ENCODE measurements around the gene BEST1.

Gene BEST1

GRCh38 chr11:61919705-61920631 lies 30.2 kb upstream of the BEST1 start:
- Histone ChIP-seq H3K9me2 (replicated peaks; ENCODE audit: insufficient read depth, low read length) (no peaks in the 10 kb centered on the region), H3K79me2 (ENCODE audit: low read length) (no peaks in the 10 kb centered on the region), H3K4me1 (ENCODE audit: low read length) (peaks cover 4% of the 10 kb centered on the region; the same call in 1 of the 2 replicates), H3K9ac (ENCODE audit: low read length) (no peak overlapping the region), H3K27me3 (replicated peaks; ENCODE audit: insufficient read depth, low read length) (peaks cover 42% of the 10 kb centered on the region), H3K4me2 (ENCODE audit: low read depth, low read length) (no peak overlapping the region), H4K20me1 (ENCODE audit: insufficient read depth, low read length) (no peaks in the 10 kb centered on the region), H3K9me3 (replicated peaks; ENCODE audit: insufficient read depth, low read length) (no peaks in the 10 kb centered on the region), H3K27ac (ENCODE audit: low read length) (no peak overlapping the region), H3K36me3 (replicated peaks; ENCODE audit: insufficient read depth, low read length) (no peaks in the 10 kb centered on the region), H2AFZ (ENCODE audit: low read length) (no peak overlapping the region), H3F3A (ENCODE audit: insufficient read depth, low read length) (no peaks in the 10 kb centered on the region), H3K4me3 (ENCODE audit: low read length) (no peak overlapping the region)
- no peak for DNase-seq
- TF ChIP-seq CTCF (IDR thresholded peaks at IDR 0.05; ENCODE audit: low read length) (no peak), EZH2 (optimal IDR thresholded peaks at IDR 0.05; ENCODE audit: low read depth, low read length) (no peak), EZH2phosphoT487 (IDR thresholded peaks at IDR 0.05; ENCODE audit: low read length) (no peak)

- H3K4me3 ChIP-seq (ENCODE audit: low read length), result no peak overlapping the region
- H3K79me2 ChIP-seq (ENCODE audit: low read length), result no peaks in the 10 kb centered on the region
- no peaks in the 10 kb centered on the region for H3K36me3 ChIP-seq (replicated peaks; ENCODE audit: insufficient read depth, low read length)
- H3K9ac ChIP-seq (ENCODE audit: low read length), result no peak overlapping the region
- DNase-seq, result no peak
- no peak overlapping the region for H2AFZ ChIP-seq (ENCODE audit: low read length)
- no peaks in the 10 kb centered on the region for H3K9me2 ChIP-seq (replicated peaks; ENCODE audit: insufficient read depth, low read length)
- H3K27me3 ChIP-seq (replicated peaks; ENCODE audit: insufficient read depth, low read length), result peaks cover 35% of the 10 kb centered on the region
- TF ChIP-seq EZH2 (optimal IDR thresholded peaks at IDR 0.05; ENCODE audit: low read depth, low read length) (no peak), CTCF (IDR thresholded peaks at IDR 0.05; ENCODE audit: low read length) (no peak), EZH2phosphoT487 (IDR thresholded peaks at IDR 0.05; ENCODE audit: low read length) (no peak)
- H4K20me1 ChIP-seq (ENCODE audit: insufficient read depth, low read length), result no peaks in the 10 kb centered on the region
- H3K4me2 ChIP-seq (ENCODE audit: low read depth, low read length), result no peak overlapping the region
- no peak overlapping the region for H3K27ac ChIP-seq (ENCODE audit: low read length)
- H3F3A ChIP-seq (ENCODE audit: insufficient read depth, low read length), result no peaks in the 10 kb centered on the region
- peaks cover 4% of the 10 kb centered on the region; the same call in 1 of the 2 replicates for H3K4me1 ChIP-seq (ENCODE audit: low read length)
- H3K9me3 ChIP-seq (replicated peaks; ENCODE audit: insufficient read depth, low read length), result no peaks in the 10 kb centered on the region
Measured at GRCh38 chr11:61921446-61921845, 28.7 kb upstream of the BEST1 start.

DNA sequence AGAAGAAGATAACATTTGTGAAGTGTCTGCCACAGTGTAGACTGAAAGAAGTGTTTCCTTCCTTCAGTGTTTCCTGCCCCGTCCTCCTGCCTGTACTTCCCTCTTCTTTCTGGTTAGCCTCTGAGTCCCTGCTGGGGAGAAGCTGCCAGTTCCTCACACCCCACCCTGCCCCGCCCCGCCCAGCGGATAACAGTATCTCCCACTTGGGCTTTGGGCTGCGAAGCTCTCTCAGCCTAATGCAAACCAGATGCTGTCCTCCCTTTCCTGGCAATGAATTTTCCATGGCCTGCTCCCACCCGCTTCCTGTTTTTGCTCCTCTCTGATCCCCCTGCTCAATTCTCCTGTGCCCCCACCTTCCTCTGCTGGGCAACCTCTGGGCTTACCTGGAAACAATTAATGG lies 27.6 kb upstream of the BEST1 start:
- H3K4me3 ChIP-seq (ENCODE audit: low read length), result no peak overlapping the region
- H3K27me3 ChIP-seq (replicated peaks; ENCODE audit: insufficient read depth, low read length), result peaks cover 32% of the 10 kb centered on the region
- no peaks in the 10 kb centered on the region for H4K20me1 ChIP-seq (ENCODE audit: insufficient read depth, low read length)
- DNase-seq, result no peak
- H3K36me3 ChIP-seq (replicated peaks; ENCODE audit: insufficient read depth, low read length), result no peaks in the 10 kb centered on the region
- TF ChIP-seq EZH2phosphoT487 (IDR thresholded peaks at IDR 0.05; ENCODE audit: low read length), result no peak
- TF ChIP-seq EZH2 (optimal IDR thresholded peaks at IDR 0.05; ENCODE audit: low read depth, low read length), result no peak
- TF ChIP-seq CTCF (IDR thresholded peaks at IDR 0.05; ENCODE audit: low read length), result no peak
- no peak overlapping the region for H3K9ac ChIP-seq (ENCODE audit: low read length)
- no peak overlapping the region for H3K27ac ChIP-seq (ENCODE audit: low read length)
- H3F3A ChIP-seq (ENCODE audit: insufficient read depth, low read length), result no peaks in the 10 kb centered on the region
- H3K4me1 ChIP-seq (ENCODE audit: low read length), result peaks cover 4% of the 10 kb centered on the region; the same call in 1 of the 2 replicates
- H3K4me2 ChIP-seq (ENCODE audit: low read depth, low read length), result no peak overlapping the region
- no peaks in the 10 kb centered on the region for H3K9me2 ChIP-seq (replicated peaks; ENCODE audit: insufficient read depth, low read length)
- no peaks in the 10 kb centered on the region for H3K79me2 ChIP-seq (ENCODE audit: low read length)
- H2AFZ ChIP-seq (ENCODE audit: low read length), result no peak overlapping the region
- H3K9me3 ChIP-seq (replicated peaks; ENCODE audit: insufficient read depth, low read length), result no peaks in the 10 kb centered on the region
